HG02870 (cell line): Measurements from ENCODE around the gene SDR42E2.
"Not testable (repeated sequence)": the region's sequence is repeated elsewhere in the genome, so short reads cannot be mapped to it uniquely, and the experiment has no call there.

Experiments used
- ATAC-seq: cut with Tn5 transposase; IDR thresholded peaks from one replicate; pipeline ENCODE4 v1.9.1; 2021; ENCODE audit warnings: mild to moderate bottlenecking, moderate library complexity; ENCODE audit not compliant: unreplicated experiment

SDR42E2 gene

GRCh38 chr16:22210285-22210684 is 48.0 kb downstream of the SDR42E2 start:
- ATAC-seq = no peak

- no peak for ATAC-seq
These were observed 48.5 kb downstream of the SDR42E2 start for GRCh38 chr16:22210854-22211253.

- ATAC-seq = no peak
These were observed 50.9 kb downstream of the SDR42E2 start for GRCh38 chr16:22213236-22213635.

DNA sequence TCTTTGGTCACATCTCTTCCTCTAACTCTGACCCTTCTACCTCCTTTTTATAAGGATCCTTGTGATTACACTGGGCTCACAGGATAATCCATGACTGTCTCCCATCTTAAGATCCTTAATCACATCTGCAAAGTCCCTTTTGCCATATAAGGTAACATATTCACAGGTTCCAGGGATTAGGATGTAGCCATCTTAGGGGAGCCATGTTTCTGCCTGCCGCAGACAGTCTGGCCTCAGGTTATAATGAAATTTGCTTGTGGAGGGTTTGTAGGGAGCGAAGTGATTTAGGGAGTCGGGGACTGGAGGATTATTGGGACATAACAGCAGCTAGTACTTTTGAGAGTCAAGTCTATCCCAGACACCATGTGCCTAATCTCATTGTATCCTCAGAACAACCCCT is 51.5 kb downstream of the SDR42E2 start:
- no peak for ATAC-seq

DNA sequence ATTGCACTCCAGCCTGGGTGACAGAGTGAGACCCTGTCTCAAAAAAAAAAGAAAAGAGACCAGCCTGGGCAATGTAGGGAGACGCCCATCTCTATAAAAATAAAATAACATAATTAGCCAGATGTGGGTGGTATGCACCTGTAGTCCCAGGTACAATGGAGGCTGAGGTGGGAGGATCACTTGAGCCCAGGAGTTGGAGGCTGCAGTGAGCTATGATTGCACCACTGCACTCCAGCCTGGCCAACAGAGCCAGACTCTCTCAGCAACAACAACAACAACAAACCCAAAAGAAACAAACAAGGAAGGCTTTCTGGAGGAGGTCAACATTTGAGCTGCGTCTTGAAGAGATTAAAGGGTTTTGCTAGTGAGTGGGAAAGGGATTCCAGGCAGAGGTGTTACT is 52.1 kb downstream of the SDR42E2 start:
- no peak for ATAC-seq

- no peak for ATAC-seq
These were observed 52.6 kb downstream of the SDR42E2 start for GRCh38 chr16:22214889-22215288.

DNA sequence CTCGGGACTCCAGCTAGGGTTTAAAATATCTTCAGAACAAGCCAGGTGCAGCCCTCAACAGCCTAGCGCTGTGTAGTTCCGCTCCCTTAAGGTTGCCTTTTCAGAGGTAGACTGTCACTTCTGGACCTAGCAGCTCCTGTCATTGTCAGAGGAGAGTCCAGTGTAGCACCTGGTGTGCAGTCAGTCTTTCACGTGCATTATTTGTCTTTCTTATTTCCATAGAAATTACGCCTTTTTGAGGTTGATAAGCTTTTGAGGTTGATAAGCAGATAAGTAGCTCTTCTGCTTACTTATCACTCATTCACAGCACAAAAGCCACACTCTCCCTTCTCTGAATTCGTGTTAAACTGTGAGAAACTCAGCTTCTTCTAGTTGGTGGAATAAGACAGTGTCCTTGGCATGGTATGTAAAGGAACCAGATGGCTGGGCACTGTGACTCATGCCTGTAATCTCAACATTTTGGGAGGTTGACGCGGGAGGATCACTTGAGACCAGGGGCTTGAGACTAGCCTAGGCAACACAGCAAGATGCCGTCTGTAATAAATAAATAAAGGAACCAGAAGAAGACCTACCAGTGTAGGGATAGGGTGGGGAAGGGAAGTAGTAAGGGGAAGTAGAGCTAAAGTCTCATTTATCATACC is 54.0 kb downstream of the SDR42E2 start:
- ATAC-seq = no peak

GRCh38 chr16:22216832-22217225 is 54.5 kb downstream of the SDR42E2 start:
- ATAC-seq = not testable (repeated sequence)

DNA sequence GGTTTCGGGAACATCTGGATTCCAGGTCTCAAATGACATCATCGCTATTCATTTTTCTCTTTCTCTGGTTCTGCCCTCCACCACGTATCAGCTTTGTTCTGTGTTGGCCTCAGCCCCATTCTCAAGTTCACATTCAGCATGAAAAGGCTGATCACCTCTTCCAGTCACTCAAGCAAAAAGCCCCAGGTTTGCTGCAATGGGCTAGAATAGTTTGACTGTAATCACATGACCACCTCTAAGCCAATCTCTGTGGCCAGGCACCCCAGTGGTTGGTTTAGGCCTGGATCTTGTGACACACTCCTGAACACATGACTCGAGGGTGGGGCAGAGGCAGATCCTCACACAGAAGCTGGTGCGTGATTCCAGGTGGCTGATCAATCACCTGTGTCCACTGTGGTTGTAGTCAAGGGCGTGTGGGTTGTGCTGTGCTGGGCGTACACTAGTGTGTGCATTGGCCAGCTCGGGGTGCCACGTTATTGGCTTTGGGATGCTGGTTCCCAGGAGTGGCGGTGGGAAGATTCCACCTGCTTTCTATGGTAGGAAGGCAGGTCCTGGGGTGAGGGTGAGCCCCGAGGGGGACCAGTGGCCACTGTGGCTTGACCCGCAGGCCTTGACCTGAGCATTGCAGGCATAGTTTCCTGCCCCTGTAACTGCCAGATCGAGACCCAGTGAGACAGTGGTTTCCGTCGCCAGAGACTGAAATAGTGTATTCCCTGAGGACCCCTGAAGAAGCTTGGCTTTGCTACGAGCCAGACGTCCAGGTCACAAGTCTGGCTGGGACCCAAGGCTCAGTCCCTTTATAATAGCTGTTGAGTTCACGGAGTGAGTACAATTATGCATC is 55.8 kb downstream of the SDR42E2 start:
- peak; percentile 88 for ATAC-seq

- ATAC-seq = no peak
These were observed 57.2 kb downstream of the SDR42E2 start for GRCh38 chr16:22219389-22220068.

DNA sequence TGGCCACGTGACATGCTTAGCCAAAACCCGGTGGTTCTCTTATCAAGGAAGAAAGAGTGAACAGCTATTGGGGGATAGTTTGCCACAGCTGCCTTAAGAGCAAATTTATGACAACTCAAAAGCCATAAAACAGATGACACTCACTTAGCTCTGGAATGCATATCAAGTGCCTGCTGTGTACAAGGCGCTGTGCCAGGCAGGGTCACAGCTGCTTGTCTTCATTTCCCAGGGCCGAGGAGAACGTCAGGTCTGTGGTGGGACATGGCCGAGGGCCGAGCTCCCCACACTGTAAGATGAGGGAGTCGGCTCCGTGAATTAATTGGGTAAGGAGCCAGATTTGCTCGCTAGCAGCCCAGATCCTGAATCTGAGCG is 57.7 kb downstream of the SDR42E2 start:
- no peak for ATAC-seq

DNA sequence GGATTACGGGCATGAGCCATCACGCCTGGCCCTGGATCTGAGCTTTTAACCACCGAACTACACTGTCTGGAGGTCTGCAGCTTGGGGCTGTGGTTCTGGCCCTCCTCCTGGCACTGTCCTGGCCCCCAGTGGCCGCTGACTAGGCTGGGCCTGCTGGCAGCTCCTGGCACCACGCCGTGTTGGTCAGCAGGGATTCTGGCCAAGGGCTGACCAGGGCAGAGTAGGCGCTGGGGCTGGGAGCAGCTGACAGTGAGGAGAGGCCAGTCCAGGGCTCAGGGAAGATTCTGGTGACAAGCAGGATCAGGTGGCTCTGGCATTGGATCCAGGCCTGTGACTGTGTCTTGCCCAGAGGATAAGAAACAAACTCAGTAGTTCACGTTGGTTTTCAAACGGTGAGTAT is 58.4 kb downstream of the SDR42E2 start:
- no peak for ATAC-seq

DNA sequence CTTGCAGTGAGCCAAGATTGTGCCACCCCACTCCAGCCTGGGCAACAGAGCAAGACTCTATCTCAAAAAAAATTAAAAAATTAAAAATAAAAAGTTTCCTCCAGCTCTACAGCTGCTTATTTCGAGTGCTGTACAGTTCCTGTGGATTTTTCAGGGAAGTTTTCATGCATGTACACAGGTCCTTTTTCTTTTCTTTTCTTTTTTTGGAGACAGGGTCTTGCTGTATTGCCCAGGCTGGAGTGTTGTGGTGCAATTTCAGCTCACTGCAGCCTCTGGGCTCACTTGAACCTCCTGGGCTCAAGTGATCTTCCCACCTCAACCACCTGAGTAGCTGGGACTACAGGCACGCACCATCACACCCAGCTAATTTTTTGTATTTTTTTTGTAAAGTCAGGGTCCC is 59.7 kb downstream of the SDR42E2 start:
- ATAC-seq = no peak

DNA sequence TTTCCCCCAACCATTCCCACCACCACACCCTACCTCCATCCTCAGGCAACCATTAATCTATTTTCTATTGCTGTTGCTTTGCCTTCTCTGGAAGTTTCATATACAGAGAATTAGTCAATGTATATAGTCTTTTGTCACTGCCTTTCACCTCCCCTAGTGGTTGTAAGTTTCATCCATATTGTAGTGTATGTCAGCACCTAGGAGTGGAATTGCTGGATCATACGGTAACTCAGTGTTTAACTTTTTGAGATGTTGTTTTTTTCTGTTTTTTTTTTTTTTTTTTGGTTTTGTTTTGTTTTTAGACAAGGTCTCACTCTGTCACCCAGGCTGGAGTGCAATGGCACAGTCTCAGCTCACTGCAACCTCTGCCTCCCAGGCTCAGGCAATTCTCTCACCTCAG is 60.7 kb downstream of the SDR42E2 start:
- no peak for ATAC-seq

- no peak for ATAC-seq
These were observed 62.8 kb downstream of the SDR42E2 start for GRCh38 chr16:22225060-22225459.

GRCh38 chr16:22229889-22230288 is 67.6 kb downstream of the SDR42E2 start:
- ATAC-seq = no peak

DNA sequence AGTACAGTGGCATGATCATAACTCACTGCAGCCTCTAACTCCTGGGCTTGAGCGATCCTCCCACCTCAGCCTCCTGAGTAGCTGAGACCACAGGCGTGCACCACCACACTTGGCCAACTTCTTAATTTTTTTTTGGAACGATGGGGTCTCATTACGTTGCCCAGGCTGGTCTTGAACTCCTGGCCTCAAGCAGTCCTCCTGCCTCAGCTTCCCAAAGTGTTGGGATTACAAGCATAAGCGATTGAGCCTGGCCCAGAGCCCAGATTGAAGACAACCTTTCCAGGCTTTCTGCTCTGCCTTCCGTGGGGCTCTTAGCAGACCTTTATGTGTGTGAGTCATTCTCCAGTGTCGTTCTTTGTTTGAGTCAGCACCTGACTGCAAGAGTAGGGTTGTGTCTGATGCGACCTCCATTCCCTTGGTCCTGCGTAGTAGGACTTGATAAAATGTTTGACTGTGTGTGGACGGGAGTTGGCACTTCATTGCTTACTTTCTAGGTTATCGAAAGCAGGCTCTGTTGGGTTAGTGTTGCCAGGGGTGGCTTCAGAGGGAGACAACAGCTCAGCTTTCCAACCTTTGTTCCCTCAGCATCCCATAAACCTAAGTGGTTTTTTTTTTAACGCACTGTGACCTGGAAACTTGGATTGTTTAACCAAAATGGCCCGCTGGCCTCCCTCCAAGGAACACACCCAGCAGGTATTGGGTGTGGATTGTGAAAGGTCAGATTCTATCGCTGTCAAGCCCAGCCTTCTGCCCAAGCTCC is 70.2 kb downstream of the SDR42E2 start:
- ATAC-seq = no peak

DNA sequence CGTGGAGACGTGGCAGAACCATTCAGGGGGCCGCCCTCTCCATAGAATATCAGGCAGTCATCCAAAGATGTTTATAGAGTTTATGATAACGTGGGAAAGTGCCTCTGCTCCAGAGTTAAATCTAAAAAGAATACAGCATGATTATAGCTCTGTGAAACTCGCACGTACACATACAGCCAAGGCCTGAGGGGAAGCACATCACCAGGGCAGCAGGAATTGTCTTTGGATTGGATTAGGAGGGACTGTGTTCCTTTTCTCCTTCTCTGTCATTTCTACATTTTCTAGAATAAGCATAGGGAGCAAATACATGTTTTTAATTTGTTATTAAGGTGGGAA is 70.7 kb downstream of the SDR42E2 start:
- ATAC-seq = no peak

- ATAC-seq = no peak
These were observed 73.8 kb downstream of the SDR42E2 start for GRCh38 chr16:22235839-22236745.

- no peak for ATAC-seq
These were observed 77.0 kb downstream of the SDR42E2 start for GRCh38 chr16:22239131-22239805.
